ENCODE measurements around the gene FAHD2A.
"Not testable (repeated sequence)": the region's sequence is repeated elsewhere in the genome, so short reads cannot be mapped to it uniquely, and the experiment has no call there.

GRCh38 chr2:95404676-95405075, 2.2 kb downstream of the FAHD2A start:
- not testable (repeated sequence) for TF ChIP-seq POLR2A (IDR thresholded peaks at IDR 0.05; ENCODE audit: low read depth, low read length); EZH2 (IDR thresholded peaks at IDR 0.05; ENCODE audit: borderline replicate concordance, low read depth, low read length, severe bottlenecking); FOS (IDR thresholded peaks at IDR 0.05; ENCODE audit: borderline replicate concordance, insufficient read depth, low read length); JUN (IDR thresholded peaks at IDR 0.05; ENCODE audit: borderline replicate concordance, insufficient read depth, insufficient read length, low read depth); MYC (IDR thresholded peaks at IDR 0.05; ENCODE audit: low read depth, low read length); POLR2AphosphoS5 (IDR thresholded peaks at IDR 0.05; ENCODE audit: insufficient read depth, low read depth, low read length)
- TF ChIP-seq, protein P1, sequence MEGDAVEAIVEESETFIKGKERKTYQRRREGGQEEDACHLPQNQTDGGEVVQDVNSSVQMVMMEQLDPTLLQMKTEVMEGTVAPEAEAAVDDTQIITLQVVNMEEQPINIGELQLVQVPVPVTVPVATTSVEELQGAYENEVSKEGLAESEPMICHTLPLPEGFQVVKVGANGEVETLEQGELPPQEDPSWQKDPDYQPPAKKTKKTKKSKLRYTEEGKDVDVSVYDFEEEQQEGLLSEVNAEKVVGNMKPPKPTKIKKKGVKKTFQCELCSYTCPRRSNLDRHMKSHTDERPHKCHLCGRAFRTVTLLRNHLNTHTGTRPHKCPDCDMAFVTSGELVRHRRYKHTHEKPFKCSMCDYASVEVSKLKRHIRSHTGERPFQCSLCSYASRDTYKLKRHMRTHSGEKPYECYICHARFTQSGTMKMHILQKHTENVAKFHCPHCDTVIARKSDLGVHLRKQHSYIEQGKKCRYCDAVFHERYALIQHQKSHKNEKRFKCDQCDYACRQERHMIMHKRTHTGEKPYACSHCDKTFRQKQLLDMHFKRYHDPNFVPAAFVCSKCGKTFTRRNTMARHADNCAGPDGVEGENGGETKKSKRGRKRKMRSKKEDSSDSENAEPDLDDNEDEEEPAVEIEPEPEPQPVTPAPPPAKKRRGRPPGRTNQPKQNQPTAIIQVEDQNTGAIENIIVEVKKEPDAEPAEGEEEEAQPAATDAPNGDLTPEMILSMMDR (IDR thresholded peaks at IDR 0.05; ENCODE audit: extremely low read depth in 1 of 2, insufficient read depth in 1 of 2, low read depth in 1 of 2, low read length in 2 of 2): not testable (repeated sequence)
- TF ChIP-seq, protein P2, sequence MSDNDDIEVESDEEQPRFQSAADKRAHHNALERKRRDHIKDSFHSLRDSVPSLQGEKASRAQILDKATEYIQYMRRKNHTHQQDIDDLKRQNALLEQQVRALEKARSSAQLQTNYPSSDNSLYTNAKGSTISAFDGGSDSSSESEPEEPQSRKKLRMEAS (IDR thresholded peaks at IDR 0.05; ENCODE audit: insufficient read depth, insufficient read length): not testable (repeated sequence)
